IPS-18c (cell line): ENCODE results near the gene RAPSN.
A peak's percentile ranks its signal among the peaks of the same experiment; 100 is the strongest.

Source experiments
- H3K4me3 ChIP-seq: 2 replicates; pipeline ENCODE4 v1.7.0; 2013; ENCODE audit warnings: low read depth, mild to moderate bottlenecking, low read length, moderate library complexity; ENCODE audit not compliant: insufficient read depth
- H3K9me3 ChIP-seq: one replicate; pipeline ENCODE4 v1.6.1; 2013; ENCODE audit warnings: mild to moderate bottlenecking, low read length, moderate library complexity; ENCODE audit not compliant: control insufficient read depth, insufficient read depth

Gene RAPSN

GRCh38 chr11:47417712-47418111 is 31.2 kb downstream of the RAPSN start:
- H3K4me3 ChIP-seq: no peak overlapping the region
- no peaks in the 10 kb centered on the region for H3K9me3 ChIP-seq

- no peak overlapping the region for H3K4me3 ChIP-seq
- H3K9me3 ChIP-seq: no peaks in the 10 kb centered on the region
These were observed 32.9 kb downstream of the RAPSN start for GRCh38 chr11:47415949-47416472.

- H3K4me3 ChIP-seq: no peak overlapping the region
- no peaks in the 10 kb centered on the region for H3K9me3 ChIP-seq
These were observed 33.7 kb downstream of the RAPSN start for GRCh38 chr11:47415091-47415854.

- H3K4me3 ChIP-seq: no peak overlapping the region
These were observed 34.3 kb downstream of the RAPSN start for GRCh38 chr11:47414685-47415070.

GRCh38 chr11:47413908-47414684 is 34.8 kb downstream of the RAPSN start:
- Histone ChIP-seq H3K9me3 (no peaks in the 10 kb centered on the region), H3K4me3 (no peak overlapping the region)

More at GRCh38 chr11:47414685-47415070, 34.3 kb downstream of the RAPSN start:
- no peaks in the 10 kb centered on the region for H3K9me3 ChIP-seq

- Histone ChIP-seq H3K9me3 (no peaks in the 10 kb centered on the region), H3K4me3 (no peak overlapping the region)
These were observed 35.6 kb downstream of the RAPSN start for GRCh38 chr11:47413351-47413750.

- no peak overlapping the region for H3K4me3 ChIP-seq
- H3K9me3 ChIP-seq: no peaks in the 10 kb centered on the region
These were observed 36.8 kb downstream of the RAPSN start for GRCh38 chr11:47411884-47412746.

GRCh38 chr11:47410370-47411264 is 38.3 kb downstream of the RAPSN start:
- H3K4me3 ChIP-seq: no peak overlapping the region
- H3K9me3 ChIP-seq: no peaks in the 10 kb centered on the region

GRCh38 chr11:47409440-47410369 is 39.2 kb downstream of the RAPSN start:
- Histone ChIP-seq H3K4me3 (peak overlapping the region; percentile 75; the same call in 1 of the 2 replicates), H3K9me3 (no peaks in the 10 kb centered on the region)

- H3K4me3 ChIP-seq: peak overlapping the region; percentile 75
These were observed 40.1 kb downstream of the RAPSN start for GRCh38 chr11:47408598-47409439.

GRCh38 chr11:47407746-47408590 is 41.0 kb downstream of the RAPSN start, which contains the start of gene SLC39A13:
SLC39A13 (plus strand) TSS chr11:47408590; CDS start chr11:47410095, 1,505 bp downstream.
- H3K4me3 ChIP-seq: peak within 1 kb of the TSS; percentile 75
- H3K9me3 ChIP-seq: no peaks in the 10 kb centered on the region

More at GRCh38 chr11:47408598-47409439, 40.1 kb downstream of the RAPSN start:
- no peaks in the 10 kb centered on the region for H3K9me3 ChIP-seq

- H3K9me3 ChIP-seq: no peaks in the 10 kb centered on the region
- peak overlapping the region; percentile 64 for H3K4me3 ChIP-seq
These were observed 41.8 kb downstream of the RAPSN start for GRCh38 chr11:47406896-47407745.

GRCh38 chr11:47403571-47403970 is 45.4 kb downstream of the RAPSN start:
- no peaks in the 10 kb centered on the region for H3K9me3 ChIP-seq
- H3K4me3 ChIP-seq: no peak overlapping the region
